GM08714 (cell line): ENCODE results near the gene BTG2.
A peak's percentile ranks its signal among the peaks of the same experiment; 100 is the strongest.

Experiments used
- H3K4me3 ChIP-seq: fragments of 200-500 bp; sonication (Bioruptor generic); 2 replicates; pipeline ENCODE4 v1.5.1; 2014; ENCODE audit warnings: mild to moderate bottlenecking, low read length, inconsistent platforms
- ZNF274 ChIP-seq: IDR thresholded peaks from 2 replicates; pipeline ENCODE4 v1.6.1; 2012; ENCODE audit warnings: mild to moderate bottlenecking, low read depth, low read length

BTG2 gene

GRCh38 chr1:203325026-203325417, 19.7 kb downstream of the BTG2 start:
- H3K4me3 ChIP-seq: peak overlapping the region; percentile 37; the same call in 1 of the 2 replicates
- no peak for TF ChIP-seq ZNF274

DNA sequence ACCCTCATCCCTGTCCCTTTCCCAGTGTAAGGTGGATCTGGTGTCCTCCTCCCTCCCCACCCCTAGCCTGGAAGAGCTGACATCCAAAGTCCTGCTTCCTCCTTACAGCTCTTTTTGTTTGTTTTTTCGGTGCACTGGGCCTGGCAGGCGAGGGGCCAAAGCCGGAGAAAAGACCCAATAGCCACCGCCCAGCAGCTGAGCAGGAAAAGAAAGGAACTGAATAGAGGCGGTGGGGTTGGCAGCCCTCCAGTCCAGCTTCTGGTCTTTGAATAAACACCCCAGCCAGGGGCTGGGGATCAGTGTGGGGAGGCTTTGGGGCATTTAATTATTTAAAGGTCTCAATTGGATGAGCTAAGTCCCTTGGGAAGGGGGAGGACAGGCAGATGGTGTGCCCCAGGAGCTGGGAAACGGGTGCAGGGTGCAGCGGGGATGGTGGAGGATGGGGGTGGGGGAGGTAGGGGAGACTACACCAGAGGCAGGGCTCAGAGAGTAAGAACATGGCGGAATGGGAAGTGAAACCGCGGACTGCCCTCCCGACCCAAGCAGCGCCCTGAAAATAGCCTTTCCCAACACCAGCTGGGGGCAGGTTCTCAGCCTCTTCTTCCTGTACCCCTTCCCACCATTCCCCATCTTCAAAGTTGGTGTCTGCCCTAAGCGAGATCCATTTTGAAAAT, 20.2 kb downstream of the BTG2 start:
- H3K4me3 ChIP-seq: peak overlapping the region; percentile 37; the same call in 1 of the 2 replicates
- no peak for TF ChIP-seq ZNF274

DNA sequence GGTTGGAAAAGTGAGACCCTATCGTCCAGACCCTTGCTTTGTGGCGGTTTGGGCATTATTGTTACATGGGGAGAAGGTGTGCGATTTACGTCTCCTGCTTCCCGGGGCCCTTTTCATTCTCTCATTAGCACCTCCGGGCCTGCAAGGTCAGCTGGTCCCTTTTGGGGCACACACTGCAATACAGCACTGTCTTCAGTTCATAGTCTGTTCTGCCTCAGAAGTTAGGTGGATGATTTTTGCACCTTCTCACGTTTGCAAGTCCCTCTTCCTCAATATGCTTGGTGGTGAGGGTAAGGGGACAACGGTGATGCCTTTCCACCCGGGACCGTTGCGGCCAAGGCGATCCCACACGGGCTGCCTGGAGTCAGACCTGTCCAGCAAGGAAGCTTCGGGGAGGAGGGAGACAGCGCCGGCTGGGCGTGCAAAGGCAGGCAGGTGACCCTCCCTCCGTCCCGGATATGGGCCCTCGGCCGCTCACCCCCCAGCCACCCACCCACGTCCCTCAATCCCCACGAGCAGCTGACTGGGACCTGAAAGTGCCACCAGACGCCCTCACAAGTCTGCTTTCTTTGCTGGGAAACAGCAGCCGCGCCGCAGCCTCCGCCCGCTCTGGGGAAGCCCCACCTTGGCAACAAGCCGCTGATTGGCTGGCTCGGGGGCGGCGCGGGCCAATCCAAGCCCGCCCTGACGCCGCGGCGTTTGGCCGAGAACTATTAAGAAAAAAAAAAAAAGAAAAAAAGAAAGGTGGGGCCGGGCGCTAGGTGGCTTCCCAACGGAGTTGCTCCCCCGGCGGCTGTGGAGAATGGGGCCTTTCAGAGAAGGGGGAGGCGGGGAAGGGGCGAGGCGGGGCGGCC, 21.7 kb downstream of the BTG2 start:
- TF ChIP-seq ZNF274: no peak
- H3K4me3 ChIP-seq: peak overlapping the region; percentile 34; the same call in 1 of the 2 replicates

DNA sequence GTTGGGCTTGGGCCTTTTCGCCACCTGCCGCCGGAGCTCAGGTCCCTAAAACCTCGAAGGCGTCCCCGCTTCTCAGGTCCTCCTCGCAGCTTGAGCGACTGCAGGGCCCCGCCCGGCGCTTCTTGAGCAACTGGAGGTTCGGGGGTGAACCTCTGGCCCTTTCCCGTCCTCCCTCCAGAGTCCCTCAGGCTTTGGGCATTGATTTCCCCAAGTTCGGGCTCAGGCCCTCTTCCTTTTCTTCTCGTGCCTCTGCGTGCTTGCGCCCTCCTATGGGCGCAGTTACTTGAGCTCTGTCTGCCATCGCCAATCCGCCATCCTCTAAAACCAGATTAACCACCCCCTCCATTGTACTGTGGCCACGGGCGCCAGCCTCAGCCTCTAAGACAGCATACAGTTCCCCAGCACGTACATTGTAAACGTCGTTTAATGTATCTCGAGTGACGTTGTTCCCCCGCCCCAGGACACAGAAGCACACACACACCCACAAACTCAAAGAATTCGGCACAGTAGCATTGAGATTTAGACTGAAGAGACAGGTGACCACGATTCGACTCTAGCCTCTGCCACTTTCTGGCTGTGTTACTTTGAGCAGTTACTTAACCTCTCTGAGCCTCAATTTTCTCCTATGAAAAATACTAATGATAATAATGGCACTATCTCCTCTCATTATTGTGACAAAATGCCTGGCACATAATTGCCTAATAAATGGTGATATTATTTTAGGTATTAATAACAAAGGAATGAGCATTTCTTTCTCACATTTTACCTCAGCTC, 22.6 kb downstream of the BTG2 start:
- no peak for TF ChIP-seq ZNF274
- peak overlapping the region; percentile 34; the same call in 1 of the 2 replicates for H3K4me3 ChIP-seq

GRCh38 chr1:203328714-203329122, 23.4 kb downstream of the BTG2 start:
- H3K4me3 ChIP-seq: no peak overlapping the region
- TF ChIP-seq ZNF274: no peak

GRCh38 chr1:203331224-203331623, 25.9 kb downstream of the BTG2 start:
- no peak for TF ChIP-seq ZNF274
- no peak overlapping the region for H3K4me3 ChIP-seq

DNA sequence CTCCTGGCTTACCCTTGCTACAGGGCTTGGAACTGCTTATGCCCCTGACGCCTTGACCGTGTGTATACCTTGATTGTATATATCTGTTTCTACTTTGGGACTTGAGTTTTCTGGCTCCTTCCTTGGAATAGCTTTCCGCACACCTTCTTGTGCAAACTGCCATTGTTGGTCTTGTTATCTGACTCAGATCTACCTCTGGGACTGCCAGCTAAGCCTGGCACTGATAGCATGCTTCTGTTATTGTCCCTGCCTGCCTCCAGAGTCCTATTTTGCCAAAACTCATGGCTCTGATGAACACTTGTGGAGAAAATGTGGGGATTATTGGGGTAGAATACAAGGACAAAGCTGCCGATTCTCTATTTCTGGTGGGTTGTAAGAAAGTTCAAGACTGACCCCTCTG, 30.2 kb downstream of the BTG2 start:
- TF ChIP-seq ZNF274: no peak
- H3K4me3 ChIP-seq: no peak overlapping the region

- H3K4me3 ChIP-seq: no peak overlapping the region
- no peak for TF ChIP-seq ZNF274
Measured at GRCh38 chr1:203336097-203336496, 30.8 kb downstream of the BTG2 start.

- no peak overlapping the region for H3K4me3 ChIP-seq
- no peak for TF ChIP-seq ZNF274
Measured at GRCh38 chr1:203338335-203339036, 33.2 kb downstream of the BTG2 start.

DNA sequence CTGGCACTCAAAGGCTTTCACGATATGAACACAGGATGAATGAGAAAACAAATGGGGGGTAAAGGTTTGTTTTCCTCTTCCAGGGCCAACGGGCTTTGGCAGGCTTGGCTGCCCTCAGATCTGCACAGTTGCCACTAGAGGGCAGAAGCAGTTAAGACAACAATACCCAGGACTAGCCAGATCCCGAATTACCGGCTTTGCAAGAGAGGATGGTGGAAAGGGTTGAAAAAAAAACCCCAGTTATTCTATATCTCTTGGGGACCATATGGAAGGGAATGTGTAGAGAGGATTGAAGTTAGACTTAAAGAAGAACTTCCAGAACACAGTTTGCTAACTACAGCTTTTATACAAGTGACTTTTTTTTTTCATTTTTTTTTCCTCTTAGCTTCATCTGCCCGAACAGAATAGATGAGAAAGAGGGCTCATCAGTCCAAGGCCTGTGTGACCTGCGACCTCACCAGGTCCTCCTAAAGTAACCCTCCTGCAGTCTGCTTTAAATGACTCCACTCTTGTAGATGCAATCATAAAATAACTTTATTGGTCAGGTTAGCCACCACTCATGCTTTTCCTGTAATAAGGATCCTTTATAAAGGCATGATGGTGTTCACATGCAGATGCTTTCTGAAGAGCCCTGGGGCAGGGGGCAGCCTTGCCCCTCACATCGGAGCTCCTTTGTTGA, 34.9 kb downstream of the BTG2 start:
- TF ChIP-seq ZNF274: no peak

DNA sequence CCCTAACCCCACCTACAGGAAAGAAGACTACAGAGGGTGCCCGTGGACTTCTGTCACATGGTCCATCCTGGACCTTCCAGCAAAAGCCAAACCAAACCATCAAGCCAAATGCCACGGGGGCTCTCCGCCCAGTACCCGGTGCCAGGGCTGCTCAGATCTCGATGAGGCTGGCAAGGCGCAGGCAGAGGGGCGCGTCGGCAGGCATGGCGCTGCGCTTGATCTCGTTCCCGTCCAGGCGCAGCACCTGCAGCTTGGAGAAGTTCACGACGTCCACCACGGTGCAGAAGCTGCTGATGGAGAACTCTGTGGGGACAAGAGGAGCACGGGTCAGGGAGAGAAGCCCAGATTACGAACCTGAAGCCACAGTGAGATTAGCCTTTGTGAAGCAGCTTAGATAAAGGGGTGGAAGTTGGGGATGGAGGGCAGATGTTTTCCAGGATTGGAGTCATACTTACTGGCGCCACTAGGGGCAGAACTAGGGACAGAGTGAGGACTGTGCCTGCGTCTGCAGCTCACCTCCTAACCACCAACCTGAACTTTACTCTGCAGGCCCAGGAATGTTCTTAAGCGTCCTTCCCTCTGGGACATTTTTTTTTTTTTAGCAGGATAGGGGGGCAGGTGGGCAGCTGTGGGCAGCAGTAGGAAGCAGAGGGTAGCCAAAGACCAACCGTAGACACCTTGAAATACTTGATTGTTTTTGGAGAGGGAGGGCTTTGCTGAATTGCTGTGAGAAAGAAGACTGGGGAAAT, 37.0 kb downstream of the BTG2 start:
- no peak overlapping the region for H3K4me3 ChIP-seq
- no peak for TF ChIP-seq ZNF274

More for the DNA sequence above, 34.9 kb downstream of the BTG2 start:
- H3K4me3 ChIP-seq: no peak overlapping the region

- H3K4me3 ChIP-seq: no peak overlapping the region
- no peak for TF ChIP-seq ZNF274
Measured at GRCh38 chr1:203343956-203344754, 38.8 kb downstream of the BTG2 start.
